ENCODE measurements around the gene NRP2.

DNA sequence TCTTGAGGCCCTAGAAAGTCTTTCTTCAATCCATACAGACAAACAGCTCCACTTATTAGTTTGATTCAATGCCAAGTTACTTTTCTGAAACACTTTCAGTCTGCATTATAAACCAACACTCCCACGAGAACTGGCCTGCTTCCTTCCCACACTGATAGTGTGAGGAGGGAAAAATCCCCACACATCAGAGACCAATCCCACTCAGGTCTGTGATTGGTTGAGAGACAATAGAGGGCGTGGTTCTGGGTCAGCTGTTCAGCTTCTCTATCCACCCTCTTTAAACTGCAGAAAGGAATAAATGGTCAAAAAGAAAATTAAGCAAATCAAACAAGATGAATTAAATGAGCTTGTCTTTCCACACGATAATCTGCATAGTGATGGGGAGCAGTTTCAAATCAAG, 152.5 kb downstream of the NRP2 start:
- TF ChIP-seq POLR2AphosphoS5 (IDR thresholded peaks at IDR 0.05; ENCODE audit: low read depth, low read length): no peak
- TF ChIP-seq POLR2A (IDR thresholded peaks at IDR 0.05; ENCODE audit: low read depth, low read length): no peak
- TF ChIP-seq TAF1 (IDR thresholded peaks at IDR 0.05; ENCODE audit: borderline replicate concordance, low read depth, low read length): no peak
